ENCODE results near the gene LRRC56. TPM values are rescaled to one million over a fixed set of nuclear protein-coding genes. Genes with fewer than 3 reads are reported as not detected.

LRRC56 gene
- total and polyA plus RNA-seq, 9 of the 15 experiments (the other 6 are each of a cell fraction or from before 2014, with no cell fraction given), result 0.03 to 4.5 (median 1.0) TPM; not detected in 1

DNA sequence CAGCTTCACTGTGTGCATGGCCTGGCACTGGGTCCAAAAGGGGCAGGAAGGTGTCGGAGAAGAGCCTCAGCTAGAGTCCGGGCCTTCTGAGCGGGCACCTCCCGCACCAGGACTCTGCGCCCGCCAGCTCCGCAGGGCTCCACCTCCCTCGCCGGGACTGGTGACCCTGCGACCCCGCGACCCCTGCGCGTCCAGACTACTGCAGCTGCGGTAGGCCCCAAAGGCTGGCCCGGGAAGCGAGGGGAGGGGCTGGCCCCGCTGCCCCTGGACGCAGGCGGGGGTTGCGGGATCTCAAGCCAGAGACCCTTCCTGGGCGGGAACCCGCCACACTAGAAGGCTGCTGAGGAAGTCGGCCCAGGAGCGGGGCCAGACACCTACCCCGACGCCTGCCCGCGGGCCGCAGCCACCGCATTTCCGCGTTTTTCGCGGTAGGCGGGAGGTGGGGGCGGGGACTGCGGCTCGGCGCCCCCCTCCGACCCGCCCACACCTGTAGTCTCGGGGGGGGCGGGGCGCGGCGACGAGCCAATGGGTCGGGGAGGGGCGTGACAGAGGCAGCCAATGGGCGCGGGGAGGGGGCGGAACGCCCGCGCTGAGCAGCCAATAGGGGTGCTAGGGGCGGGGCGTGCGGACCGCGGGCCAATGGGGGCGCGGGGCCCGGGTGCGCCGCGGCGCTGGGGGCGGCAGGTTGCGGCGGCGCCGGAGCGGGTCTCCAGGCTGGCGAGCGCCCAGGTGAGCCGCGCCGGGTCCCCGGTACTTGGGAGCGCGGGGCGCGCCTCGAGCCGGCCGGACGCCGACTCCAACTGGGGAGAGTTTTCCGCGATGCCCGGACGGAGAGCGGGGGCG, 23.2 kb downstream of the LRRC56 start, which contains the start of the genes LMNTD2 and RASSF7 (continued):
- TF ChIP-seq, protein P1, sequence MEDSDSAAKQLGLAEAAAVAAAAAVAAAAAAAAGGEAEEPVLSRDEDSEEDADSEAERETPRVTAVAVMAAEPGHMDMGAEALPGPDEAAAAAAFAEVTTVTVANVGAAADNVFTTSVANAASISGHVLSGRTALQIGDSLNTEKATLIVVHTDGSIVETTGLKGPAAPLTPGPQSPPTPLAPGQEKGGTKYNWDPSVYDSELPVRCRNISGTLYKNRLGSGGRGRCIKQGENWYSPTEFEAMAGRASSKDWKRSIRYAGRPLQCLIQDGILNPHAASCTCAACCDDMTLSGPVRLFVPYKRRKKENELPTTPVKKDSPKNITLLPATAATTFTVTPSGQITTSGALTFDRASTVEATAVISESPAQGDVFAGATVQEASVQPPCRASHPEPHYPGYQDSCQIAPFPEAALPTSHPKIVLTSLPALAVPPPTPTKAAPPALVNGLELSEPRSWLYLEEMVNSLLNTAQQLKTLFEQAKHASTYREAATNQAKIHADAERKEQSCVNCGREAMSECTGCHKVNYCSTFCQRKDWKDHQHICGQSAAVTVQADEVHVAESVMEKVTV (CRISPR knock-in tag; IDR thresholded peaks at IDR 0.05), result no peak
- no peak for TF ChIP-seq ZNF79 (CRISPR knock-in tag; IDR thresholded peaks at IDR 0.05; ENCODE audit: low read depth)
- TF ChIP-seq SUPT5H (IDR thresholded peaks at IDR 0.05), result peak; percentile 80
- TF ChIP-seq WHSC1 (IDR thresholded peaks at IDR 0.05; ENCODE audit: low read length), result no peak
- no peak for TF ChIP-seq MTF1 (CRISPR knock-in tag; IDR thresholded peaks at IDR 0.05; ENCODE audit: borderline replicate concordance)
- no peak for TF ChIP-seq MXD1 (CRISPR knock-in tag; IDR thresholded peaks at IDR 0.05; ENCODE audit: borderline replicate concordance, poor library complexity, severe bottlenecking)
- TF ChIP-seq RFX1 (IDR thresholded peaks at IDR 0.05), result no peak
- TF ChIP-seq SNAPC5 (CRISPR knock-in tag; IDR thresholded peaks at IDR 0.05), result no peak
- no peak for TF ChIP-seq TAF7 (tag; IDR thresholded peaks at IDR 0.05)
- no peak for TF ChIP-seq HSF4 (CRISPR knock-in tag; IDR thresholded peaks at IDR 0.05; ENCODE audit: borderline replicate concordance)
- no peak; the same call in none of the 2 replicates for TF ChIP-seq SIN3B (IDR thresholded peaks at IDR 0.05; ENCODE audit: low read depth)
- TF ChIP-seq ZNF75A (CRISPR knock-in tag; IDR thresholded peaks at IDR 0.05), result no peak
- TF ChIP-seq GTF2F1 (IDR thresholded peaks at IDR 0.05; ENCODE audit: low read depth, low read length), result no peak
- no peak for TF ChIP-seq ZNF212 (CRISPR knock-in tag; IDR thresholded peaks at IDR 0.05)
- TF ChIP-seq ATF6 (CRISPR knock-in tag; IDR thresholded peaks at IDR 0.05), result no peak; the same call in 1 of the 2 replicates
- TF ChIP-seq CXXC5 (CRISPR knock-in tag; IDR thresholded peaks at IDR 0.05), result peak; percentile 79
- TF ChIP-seq SMAD4 (CRISPR knock-in tag; conservative IDR thresholded peaks at IDR 0.05), result peak; percentile 16
- peak; percentile 90 for TF ChIP-seq RBBP5 (IDR thresholded peaks at IDR 0.05; ENCODE audit: borderline replicate concordance, insufficient read depth, low read length, poor library complexity, severe bottlenecking)
- TF ChIP-seq RBM14 (IDR thresholded peaks at IDR 0.05; ENCODE audit: borderline replicate concordance, insufficient read depth, low read depth, low read length), result no peak
- no peak for TF ChIP-seq ZFP30 (CRISPR knock-in tag; IDR thresholded peaks at IDR 0.05; ENCODE audit: borderline replicate concordance)
- TF ChIP-seq ZNF133 (CRISPR knock-in tag; IDR thresholded peaks at IDR 0.05), result no peak
- TF ChIP-seq ZNF830 (CRISPR knock-in tag; IDR thresholded peaks at IDR 0.05), result peak; percentile 77; the same call in 1 of the 2 replicates
